ENCODE measurements around the gene KIF5C.
A peak's percentile ranks its signal among the peaks of the same experiment; 100 is the strongest.

Gene KIF5C

GRCh38 chr2:148988337-148988736, 113.3 kb downstream of the KIF5C start:
- no peak overlapping the region for H3K27ac ChIP-seq
- H3K27me3 ChIP-seq (ENCODE audit: control insufficient read depth, insufficient read depth, low read length): no peaks in the 10 kb centered on the region
- no peaks in the 10 kb centered on the region for H3K9me3 ChIP-seq (ENCODE audit: control insufficient read depth, low read length)
- no peak overlapping the region for H3K4me2 ChIP-seq (ENCODE audit: low read length)
- H3K9ac ChIP-seq: no peak overlapping the region
- peaks cover 4% of the 10 kb centered on the region for H3K4me1 ChIP-seq
- H3K36me3 ChIP-seq (ENCODE audit: control insufficient read depth, insufficient read depth, low read length): no peaks in the 10 kb centered on the region
- H2AFZ ChIP-seq: no peak overlapping the region
- no peak for TF ChIP-seq CTCF (IDR thresholded peaks at IDR 0.05)
- H3K4me3 ChIP-seq (ENCODE audit: low read depth, low read length): no peak overlapping the region
- H3K79me2 ChIP-seq: no peaks in the 10 kb centered on the region

- no peaks in the 10 kb centered on the region for H3K9me3 ChIP-seq (ENCODE audit: control insufficient read depth, low read length)
- no peak overlapping the region for H2AFZ ChIP-seq
- no peak overlapping the region for H3K4me3 ChIP-seq (ENCODE audit: low read depth, low read length)
- H3K36me3 ChIP-seq (ENCODE audit: control insufficient read depth, insufficient read depth, low read length): no peaks in the 10 kb centered on the region
- H3K4me1 ChIP-seq: peaks cover 13% of the 10 kb centered on the region
- no peaks in the 10 kb centered on the region for H3K27me3 ChIP-seq (ENCODE audit: control insufficient read depth, insufficient read depth, low read length)
- H3K9ac ChIP-seq: no peak overlapping the region
- no peak overlapping the region for H3K4me2 ChIP-seq (ENCODE audit: low read length)
- TF ChIP-seq CTCF (IDR thresholded peaks at IDR 0.05): peak; percentile 69
- no peak overlapping the region for H3K27ac ChIP-seq
- H3K79me2 ChIP-seq: no peaks in the 10 kb centered on the region
Measured at GRCh38 chr2:148989882-148990493, 115.0 kb downstream of the KIF5C start.

GRCh38 chr2:148990968-148991367, 115.9 kb downstream of the KIF5C start:
- H3K36me3 ChIP-seq (ENCODE audit: control insufficient read depth, insufficient read depth, low read length): no peaks in the 10 kb centered on the region
- no peak overlapping the region for H3K27ac ChIP-seq
- H3K27me3 ChIP-seq (ENCODE audit: control insufficient read depth, insufficient read depth, low read length): no peaks in the 10 kb centered on the region
- no peak overlapping the region for H3K9ac ChIP-seq
- H3K79me2 ChIP-seq: no peaks in the 10 kb centered on the region
- TF ChIP-seq CTCF (IDR thresholded peaks at IDR 0.05): no peak
- peaks cover 13% of the 10 kb centered on the region for H3K4me1 ChIP-seq
- no peak overlapping the region for H3K4me2 ChIP-seq (ENCODE audit: low read length)
- H3K4me3 ChIP-seq (ENCODE audit: low read depth, low read length): no peak overlapping the region
- H3K9me3 ChIP-seq (ENCODE audit: control insufficient read depth, low read length): no peaks in the 10 kb centered on the region
- no peak overlapping the region for H2AFZ ChIP-seq

GRCh38 chr2:148992448-148992847, 117.4 kb downstream of the KIF5C start:
- no peaks in the 10 kb centered on the region for H3K36me3 ChIP-seq (ENCODE audit: control insufficient read depth, insufficient read depth, low read length)
- H3K4me1 ChIP-seq: peaks cover 13% of the 10 kb centered on the region
- no peak overlapping the region for H3K4me2 ChIP-seq (ENCODE audit: low read length)
- no peaks in the 10 kb centered on the region for H3K9me3 ChIP-seq (ENCODE audit: control insufficient read depth, low read length)
- no peak overlapping the region for H3K9ac ChIP-seq
- no peak overlapping the region for H3K4me3 ChIP-seq (ENCODE audit: low read depth, low read length)
- H3K79me2 ChIP-seq: no peaks in the 10 kb centered on the region
- no peak overlapping the region for H2AFZ ChIP-seq
- H3K27me3 ChIP-seq (ENCODE audit: control insufficient read depth, insufficient read depth, low read length): no peaks in the 10 kb centered on the region
- no peak overlapping the region for H3K27ac ChIP-seq
- TF ChIP-seq CTCF (IDR thresholded peaks at IDR 0.05): no peak

GRCh38 chr2:148993351-148993750, 118.3 kb downstream of the KIF5C start:
- no peaks in the 10 kb centered on the region for H3K79me2 ChIP-seq
- H3K27me3 ChIP-seq (ENCODE audit: control insufficient read depth, insufficient read depth, low read length): no peaks in the 10 kb centered on the region
- H3K9ac ChIP-seq: no peak overlapping the region
- no peak for TF ChIP-seq CTCF (IDR thresholded peaks at IDR 0.05)
- no peak overlapping the region for H3K4me2 ChIP-seq (ENCODE audit: low read length)
- peak overlapping the region; percentile 63 for H2AFZ ChIP-seq
- H3K9me3 ChIP-seq (ENCODE audit: control insufficient read depth, low read length): no peaks in the 10 kb centered on the region
- H3K27ac ChIP-seq: no peak overlapping the region
- no peaks in the 10 kb centered on the region for H3K36me3 ChIP-seq (ENCODE audit: control insufficient read depth, insufficient read depth, low read length)
- H3K4me3 ChIP-seq (ENCODE audit: low read depth, low read length): no peak overlapping the region
- peaks cover 13% of the 10 kb centered on the region for H3K4me1 ChIP-seq
